SJSA1 (cell line): ENCODE data around the gene MRM2. TPM values are rescaled to one million over a fixed set of nuclear protein-coding genes. Genes with fewer than 3 reads are reported as not detected.

Source experiments
- DNase-seq, 2 experiments: peaks; one replicate each; pipeline ENCODE4 v3.0.0-alpha.2; 2015 to 2020; ENCODE audit warnings: low spot score in 2 of 2, low read depth in 1 of 2
- H3K27ac ChIP-seq: fragments of 250-450 bp; sonication (Bioruptor Pico); 2 replicates; pipeline ENCODE4 v1.5.1; 2020; ENCODE audit warnings: mild to moderate bottlenecking, moderate library complexity
- H3K27me3 ChIP-seq: fragments of 250-450 bp; sonication (Bioruptor Pico); replicated peaks from 2 replicates; pipeline ENCODE4 v1.5.1; 2020; ENCODE audit warnings: mild to moderate bottlenecking, moderate library complexity
- H3K36me3 ChIP-seq: fragments of 250-450 bp; sonication (Bioruptor Pico); 2 replicates; pipeline ENCODE4 v1.5.1; 2020; ENCODE audit warnings: mild to moderate bottlenecking
- H3K4me1 ChIP-seq: fragments of 250-450 bp; sonication (Bioruptor Pico); replicated peaks from 2 replicates; pipeline ENCODE4 v1.6.1; 2021; ENCODE audit warnings: mild to moderate bottlenecking
- H3K4me3 ChIP-seq: fragments of 250-450 bp; sonication (Bioruptor Pico); 2 replicates; pipeline ENCODE4 v1.5.1; 2020; ENCODE audit warnings: mild to moderate bottlenecking
- H3K9me3 ChIP-seq: fragments of 250-450 bp; sonication (Bioruptor Pico); replicated peaks from 2 replicates; pipeline ENCODE4 v1.5.1; 2020; ENCODE audit warnings: mild to moderate bottlenecking
- total RNA-seq: library from RNA; depleted of rRNA; stranded (reverse); fragments of >200 nt; shearing (Covaris generic); gene quantifications from 2 replicates; pipeline ENCODE4 v1.2.3, GENCODE V29; 2014

MRM2 gene
- total RNA-seq, 1 experiment from 2014 or later, result 31.6 TPM

DNA sequence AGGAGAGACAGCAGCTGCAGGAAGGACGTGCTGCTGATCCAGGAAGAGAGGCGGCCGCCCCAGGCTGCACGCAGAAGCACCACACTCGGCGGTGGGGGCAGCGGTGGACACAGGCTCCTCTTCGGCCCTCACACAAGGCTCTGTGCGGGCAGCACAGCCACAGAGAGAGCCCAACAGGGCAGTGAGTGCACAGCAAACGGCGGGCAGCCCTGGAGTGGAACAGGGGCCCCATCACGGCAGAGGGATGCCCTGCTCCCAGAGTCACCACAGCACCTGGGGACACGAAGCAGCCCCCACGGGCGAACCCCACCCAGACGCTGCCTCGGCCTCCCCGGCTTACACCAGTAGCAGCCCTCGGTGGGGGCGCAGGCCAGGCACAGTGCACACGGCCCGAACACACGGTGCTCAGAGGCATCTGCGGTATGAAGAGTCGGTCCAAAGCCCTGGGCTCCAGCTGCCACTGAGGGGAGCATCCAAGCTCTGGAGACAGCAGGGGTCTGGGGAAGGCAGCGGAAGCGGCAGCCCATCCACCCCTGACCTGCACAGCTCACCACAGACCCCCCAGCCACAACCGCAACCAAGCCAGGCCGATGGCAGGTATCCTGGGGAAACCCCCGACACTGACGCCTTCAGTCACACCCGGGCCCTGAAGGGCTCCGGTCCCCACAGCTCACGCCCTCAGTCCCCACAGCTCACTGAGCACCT is 16.8 kb upstream of the MRM2 start:
- H3K9me3 ChIP-seq, result no peaks in the 10 kb centered on the region
- H3K4me1 ChIP-seq, result no peaks in the 10 kb centered on the region
- no peak overlapping the region for H3K4me3 ChIP-seq
- no peaks in the 10 kb centered on the region for H3K27me3 ChIP-seq
- DNase-seq, result no peak
- peaks cover 51% of the 10 kb centered on the region for H3K36me3 ChIP-seq
- no peak overlapping the region for H3K27ac ChIP-seq

DNA sequence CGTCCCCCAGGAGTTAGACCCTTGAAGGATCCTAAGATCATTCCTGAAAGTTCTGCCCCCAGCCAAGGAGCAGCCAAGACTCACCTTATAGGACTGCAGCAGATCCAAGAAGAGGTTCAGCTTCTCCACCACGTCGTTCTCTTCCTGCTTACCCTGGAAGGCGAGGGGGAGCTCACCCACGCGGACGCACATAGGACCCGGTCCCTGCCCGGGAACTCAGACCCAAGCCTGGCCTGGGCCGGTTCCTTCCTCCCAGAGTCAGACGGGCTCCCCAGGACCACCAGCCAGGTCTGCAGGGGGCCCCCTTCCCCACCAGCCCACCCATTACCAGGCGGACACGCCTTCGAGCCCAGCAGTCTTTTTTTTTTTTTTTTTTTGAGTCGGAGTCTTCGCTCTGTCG is 15.6 kb upstream of the MRM2 start:
- no peak for DNase-seq
- no peaks in the 10 kb centered on the region for H3K27me3 ChIP-seq
- no peak overlapping the region for H3K27ac ChIP-seq

DNA sequence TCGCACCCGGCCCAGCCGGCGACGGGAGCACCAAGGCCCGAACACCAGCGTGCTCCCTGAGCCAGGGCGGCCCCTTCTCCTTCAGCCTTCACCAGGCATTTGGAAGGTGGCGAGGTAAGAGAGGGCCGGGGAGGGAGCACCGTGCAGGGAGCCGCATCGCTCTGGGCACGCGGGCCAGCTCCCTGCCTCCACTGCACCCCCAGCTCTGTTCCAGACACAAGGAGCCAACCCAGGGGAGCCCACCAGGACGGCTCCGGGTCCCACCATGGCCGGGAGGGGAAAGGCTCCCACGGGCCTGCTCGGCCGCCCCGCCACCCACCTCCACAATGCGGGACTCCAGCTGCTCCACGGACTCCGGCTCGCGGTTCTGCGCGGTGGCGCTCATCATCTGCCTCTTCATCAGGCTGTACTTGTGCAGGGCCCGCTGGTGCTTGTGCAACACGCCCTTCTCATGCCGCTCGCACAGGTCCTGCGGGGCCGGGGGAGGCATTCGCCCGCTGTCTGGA is 15.1 kb upstream of the MRM2 start:
- no peaks in the 10 kb centered on the region for H3K27me3 ChIP-seq
- no peak for DNase-seq

More for the DNA sequence above, 15.6 kb upstream of the MRM2 start:
- no peaks in the 10 kb centered on the region for H3K4me1 ChIP-seq
- H3K36me3 ChIP-seq, result peaks cover 48% of the 10 kb centered on the region
- no peak overlapping the region for H3K4me3 ChIP-seq
- H3K9me3 ChIP-seq, result no peaks in the 10 kb centered on the region

DNA sequence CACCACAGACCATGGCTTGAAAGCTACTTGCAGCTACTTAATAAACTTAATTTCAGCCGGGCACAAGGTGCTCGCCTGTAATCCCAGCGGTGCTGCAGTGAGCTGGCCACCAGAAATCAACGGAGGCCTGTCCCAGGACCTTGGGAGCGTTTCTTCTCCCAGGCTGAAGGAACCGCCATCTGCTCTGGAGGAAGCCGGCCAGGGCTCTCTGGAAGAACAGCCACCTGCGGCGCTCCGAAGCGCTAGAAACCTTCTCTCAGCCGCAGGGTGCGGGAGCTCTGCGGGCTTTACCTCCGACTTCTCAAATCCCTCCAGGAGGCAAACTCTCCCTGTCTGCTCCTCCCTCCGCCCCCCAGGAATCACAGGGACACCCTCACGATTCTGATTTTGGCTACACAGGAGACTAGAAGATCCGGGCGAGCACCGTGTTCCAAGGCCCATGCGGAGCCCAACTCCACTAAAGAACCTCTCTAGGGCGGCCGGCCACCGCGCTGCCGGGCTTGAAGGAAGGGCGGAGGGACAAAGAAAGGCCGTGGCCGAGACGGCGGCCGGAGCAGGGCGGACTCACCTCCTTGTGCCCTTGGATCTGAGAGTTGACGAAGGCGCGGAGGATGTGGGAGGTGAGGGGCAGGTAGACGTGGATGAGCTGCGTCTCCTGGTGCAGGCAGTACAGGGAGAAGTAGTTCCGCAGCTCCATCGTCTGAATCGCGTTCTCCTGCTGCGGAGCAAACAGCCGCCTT is 14.5 kb upstream of the MRM2 start:
- peaks cover 45% of the 10 kb centered on the region for H3K36me3 ChIP-seq
- H3K27me3 ChIP-seq, result no peaks in the 10 kb centered on the region
- H3K4me1 ChIP-seq, result no peaks in the 10 kb centered on the region
- H3K9me3 ChIP-seq, result no peaks in the 10 kb centered on the region
- no peak for DNase-seq
- H3K27ac ChIP-seq, result no peak overlapping the region
- no peak overlapping the region for H3K4me3 ChIP-seq

More for the DNA sequence above, 15.1 kb upstream of the MRM2 start:
- no peak overlapping the region for H3K27ac ChIP-seq
- H3K9me3 ChIP-seq, result no peaks in the 10 kb centered on the region
- H3K4me3 ChIP-seq, result no peak overlapping the region
- H3K4me1 ChIP-seq, result no peaks in the 10 kb centered on the region
- peaks cover 45% of the 10 kb centered on the region for H3K36me3 ChIP-seq

DNA sequence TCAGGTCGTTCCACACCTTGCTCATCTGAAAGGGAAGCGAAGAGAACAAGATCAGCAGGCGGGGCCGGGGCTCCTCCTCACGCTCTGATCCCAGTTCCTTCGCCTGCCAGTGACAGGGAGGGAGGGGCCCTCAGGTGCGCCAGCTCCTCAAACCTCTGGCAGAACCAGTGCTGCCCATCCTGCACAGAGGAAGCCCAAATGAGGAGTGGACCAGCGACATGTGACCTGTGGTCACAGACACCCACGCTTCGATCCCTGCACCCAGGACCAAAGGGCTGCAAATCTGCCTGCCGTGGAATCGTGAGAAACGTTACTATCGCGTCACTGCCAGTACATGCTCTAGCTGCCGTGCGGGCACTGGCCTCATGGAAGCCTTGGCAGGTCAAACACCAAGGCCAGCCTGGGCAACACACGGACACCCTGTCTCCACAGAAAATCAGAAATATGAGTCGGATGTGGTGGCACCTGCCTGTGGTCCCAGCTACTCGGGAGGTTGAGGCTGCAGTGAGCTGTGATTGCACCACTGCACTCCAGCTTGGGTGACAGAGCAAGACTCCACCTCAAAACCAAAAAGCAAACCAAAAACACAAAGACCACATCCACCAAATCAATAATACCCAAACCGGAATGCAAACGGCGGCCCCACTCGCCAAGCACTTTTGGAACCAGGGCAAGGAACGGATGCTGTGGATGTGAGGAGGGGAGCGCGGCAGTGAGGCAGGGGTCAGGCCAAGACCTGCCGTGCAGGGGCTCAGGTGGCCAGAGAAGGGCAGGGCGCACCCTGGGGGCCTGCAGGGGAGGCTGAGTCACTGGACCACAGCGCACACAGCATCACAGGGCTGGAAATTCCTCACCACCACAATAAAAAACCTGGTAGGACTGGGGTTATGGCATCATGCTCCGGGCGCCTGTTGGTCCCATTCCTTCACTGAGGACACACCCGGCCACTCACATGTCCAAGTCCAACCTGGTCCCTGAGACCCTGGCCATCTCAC is 13.4 kb upstream of the MRM2 start:
- DNase-seq, result no peak
- H3K9me3 ChIP-seq, result no peaks in the 10 kb centered on the region
- H3K36me3 ChIP-seq, result peaks cover 47% of the 10 kb centered on the region
- no peak overlapping the region for H3K27ac ChIP-seq
- no peaks in the 10 kb centered on the region for H3K27me3 ChIP-seq
- no peak overlapping the region for H3K4me3 ChIP-seq
- no peaks in the 10 kb centered on the region for H3K4me1 ChIP-seq

DNA sequence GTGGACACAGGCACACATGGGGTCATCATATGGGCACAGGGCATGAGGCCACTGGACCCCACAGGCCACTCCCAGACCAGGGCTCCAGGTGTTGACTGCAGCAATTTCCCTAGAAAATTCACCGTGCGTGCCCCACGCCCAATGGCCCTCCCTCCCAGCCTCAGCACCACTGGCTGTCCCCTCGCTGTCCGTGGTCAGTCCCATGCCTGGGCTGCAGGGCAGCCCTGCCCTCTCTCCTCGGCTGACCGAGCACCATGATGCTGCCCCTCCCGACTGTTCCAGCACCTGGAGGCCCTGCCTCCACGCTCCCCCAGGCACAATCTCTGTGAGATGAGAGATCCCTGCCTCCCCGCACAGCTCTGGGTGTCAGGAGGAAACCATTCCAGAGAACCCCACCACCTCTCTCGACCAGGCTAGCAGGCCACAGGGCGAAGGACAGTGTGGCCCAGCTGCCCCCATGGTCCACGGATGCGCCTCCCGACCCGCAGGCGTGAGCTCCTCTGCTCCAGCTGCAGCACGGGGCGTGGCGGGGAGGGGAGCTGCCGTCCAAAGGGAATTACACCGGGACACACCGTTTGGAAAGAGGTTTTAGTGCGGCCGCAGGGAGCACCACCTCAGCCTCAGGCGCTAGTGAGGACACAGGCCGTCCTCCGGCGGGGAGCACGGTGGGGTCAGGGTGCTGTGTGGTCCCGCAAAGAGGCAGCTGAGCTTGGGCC is 12.6 kb upstream of the MRM2 start:
- H3K9me3 ChIP-seq, result 0 out of 2 replicates have a peak, but pooled peaks cover 3% of the 10 kb centered on the region
- H3K27ac ChIP-seq, result no peak overlapping the region
- no peak overlapping the region for H3K4me3 ChIP-seq
- H3K4me1 ChIP-seq, result peaks cover 7% of the 10 kb centered on the region
- no peaks in the 10 kb centered on the region for H3K27me3 ChIP-seq
- DNase-seq, result no peak
- peaks cover 54% of the 10 kb centered on the region for H3K36me3 ChIP-seq

DNA sequence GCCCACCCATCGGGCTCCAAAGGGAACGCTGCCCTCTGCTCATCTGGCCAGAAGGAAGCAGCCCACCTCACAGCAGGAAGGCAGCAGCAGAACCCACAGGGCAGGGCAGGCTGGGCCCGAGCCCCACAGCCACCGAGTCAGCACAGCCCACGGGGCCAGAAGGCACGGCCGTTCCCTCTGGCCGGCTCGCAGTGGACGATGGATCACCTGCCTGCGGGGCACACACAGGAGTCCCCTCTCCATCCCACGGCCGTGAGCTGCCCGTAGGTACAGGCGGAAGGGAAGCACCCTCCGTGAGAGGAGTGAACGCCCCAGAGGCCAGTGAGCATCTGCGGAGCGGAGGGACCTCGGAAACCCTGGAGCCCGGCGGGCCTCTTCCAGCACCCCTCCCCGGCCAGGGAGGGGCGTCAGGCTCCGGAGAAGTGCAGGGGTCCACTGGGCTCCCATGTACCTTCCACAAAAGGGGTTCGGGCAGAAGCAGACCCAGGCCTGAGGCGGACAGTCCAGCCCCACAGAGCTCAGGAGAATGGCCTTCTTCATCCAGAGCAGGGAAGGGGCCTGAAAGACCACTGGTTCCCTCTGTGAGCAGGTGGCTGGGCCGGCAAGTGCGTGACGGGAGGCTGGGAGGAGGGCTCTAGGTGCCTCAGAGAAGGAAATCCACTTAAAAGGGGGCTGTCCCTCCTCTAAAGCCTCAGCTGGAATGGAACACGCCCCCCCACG is 11.7 kb upstream of the MRM2 start:
- H3K27ac ChIP-seq, result no peak overlapping the region
- DNase-seq, result no peak
- no peaks in the 10 kb centered on the region for H3K27me3 ChIP-seq
- H3K9me3 ChIP-seq, result 0 out of 2 replicates have a peak, but pooled peaks cover 3% of the 10 kb centered on the region
- no peak overlapping the region for H3K4me3 ChIP-seq
- H3K4me1 ChIP-seq, result peaks cover 16% of the 10 kb centered on the region
- peaks cover 51% of the 10 kb centered on the region for H3K36me3 ChIP-seq

DNA sequence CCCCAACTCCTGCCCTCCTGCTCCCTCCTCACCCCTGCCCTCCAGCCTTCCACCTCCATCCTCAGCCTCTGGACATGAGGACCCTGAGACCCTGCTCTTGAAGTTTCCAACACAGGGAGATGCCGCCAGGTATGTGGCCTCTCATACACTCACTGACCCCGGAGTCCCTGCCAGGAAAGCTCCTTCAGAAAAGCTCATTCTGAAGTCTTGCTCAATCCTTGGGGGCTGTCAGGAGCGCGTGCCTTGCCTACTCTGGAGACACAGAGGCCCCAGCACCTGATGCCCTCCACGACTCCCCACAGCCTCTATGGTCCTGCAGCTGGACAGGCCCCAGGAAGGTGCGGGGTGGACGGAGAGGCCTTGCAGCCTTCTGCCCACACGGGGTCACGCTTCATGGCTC is 11.0 kb upstream of the MRM2 start:
- Histone ChIP-seq H3K9me3 (0 out of 2 replicates have a peak, but pooled peaks cover 3% of the 10 kb centered on the region), H3K27me3 (no peaks in the 10 kb centered on the region), H3K27ac (no peak overlapping the region), H3K4me3 (no peak overlapping the region), H3K4me1 (peaks cover 23% of the 10 kb centered on the region), H3K36me3 (peaks cover 51% of the 10 kb centered on the region)
- no peak for DNase-seq

DNA sequence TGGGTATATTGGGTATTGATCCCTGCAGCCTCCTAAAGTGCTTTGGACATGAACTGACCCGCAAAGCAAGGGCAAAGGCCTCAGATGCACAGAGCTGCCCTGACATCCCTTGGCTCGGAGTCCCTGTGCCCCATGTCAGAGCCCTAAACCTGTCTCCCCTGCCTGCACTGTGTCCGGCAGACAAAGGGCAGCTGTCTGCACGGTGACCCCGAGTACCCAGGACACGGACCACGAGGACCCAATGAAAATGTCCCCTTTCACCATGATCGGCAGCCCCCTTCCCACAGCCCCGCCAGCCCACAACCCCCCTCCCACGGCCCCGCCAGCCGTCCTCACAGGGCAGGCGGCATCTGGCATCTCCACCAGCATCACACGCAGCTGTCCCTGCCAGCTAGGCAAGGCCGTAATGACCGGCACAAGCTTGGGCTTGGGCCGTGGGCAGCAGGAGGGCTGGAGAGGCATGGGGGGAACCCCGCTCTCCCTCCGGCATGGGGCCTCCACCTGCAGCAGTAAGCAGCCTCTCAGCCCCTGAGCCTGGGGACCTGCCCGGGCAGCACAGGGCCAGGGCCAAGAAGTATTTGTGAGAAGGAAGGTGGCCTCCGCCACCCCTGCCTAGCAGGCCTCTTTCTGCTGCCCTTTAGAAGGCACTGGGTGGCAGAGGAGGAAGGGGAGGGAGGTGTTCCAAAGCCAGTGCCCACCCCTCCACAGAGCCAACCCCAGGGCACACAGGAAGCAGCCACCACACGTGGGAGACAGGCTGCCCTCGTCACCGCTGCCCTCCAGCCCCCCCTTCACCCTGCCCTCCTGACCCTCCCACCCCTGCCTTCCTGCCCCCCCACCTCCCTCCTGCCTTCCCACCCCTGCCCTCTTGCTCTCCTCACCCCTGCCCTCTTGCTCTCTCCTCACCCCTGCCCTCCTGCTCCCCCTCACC is 10.1 kb upstream of the MRM2 start:
- Histone ChIP-seq H3K27me3 (no peaks in the 10 kb centered on the region), H3K4me3 (no peak overlapping the region), H3K4me1 (peaks cover 24% of the 10 kb centered on the region), H3K9me3 (0 out of 2 replicates have a peak, but pooled peaks cover 3% of the 10 kb centered on the region), H3K27ac (no peak overlapping the region), H3K36me3 (peaks cover 46% of the 10 kb centered on the region)
- no peak for DNase-seq

DNA sequence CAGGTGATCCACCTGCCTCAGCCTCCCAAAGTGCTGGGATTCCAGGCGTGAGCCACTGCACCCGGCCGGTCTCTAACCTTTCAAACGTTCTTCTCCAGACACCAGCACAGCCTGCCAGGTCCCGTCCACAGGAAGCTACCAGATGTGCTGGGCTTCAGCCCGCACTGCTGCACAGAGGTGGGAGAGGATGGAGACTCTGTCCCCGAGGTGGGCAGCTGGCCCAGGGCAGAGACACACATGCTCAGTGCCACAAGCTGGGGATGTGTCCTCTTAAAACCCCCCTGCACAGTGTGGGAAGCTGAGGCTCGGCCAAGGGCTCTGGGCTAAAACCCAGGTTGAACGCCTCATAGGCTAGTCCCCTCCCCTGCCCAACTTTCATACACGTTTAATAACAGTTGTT is 9.4 kb upstream of the MRM2 start:
- Histone ChIP-seq H3K9me3 (0 out of 2 replicates have a peak, but pooled peaks cover 3% of the 10 kb centered on the region), H3K27me3 (no peaks in the 10 kb centered on the region), H3K4me1 (peaks cover 24% of the 10 kb centered on the region), H3K4me3 (no peak overlapping the region), H3K27ac (no peak overlapping the region), H3K36me3 (peaks cover 38% of the 10 kb centered on the region)
- no peak for DNase-seq

DNA sequence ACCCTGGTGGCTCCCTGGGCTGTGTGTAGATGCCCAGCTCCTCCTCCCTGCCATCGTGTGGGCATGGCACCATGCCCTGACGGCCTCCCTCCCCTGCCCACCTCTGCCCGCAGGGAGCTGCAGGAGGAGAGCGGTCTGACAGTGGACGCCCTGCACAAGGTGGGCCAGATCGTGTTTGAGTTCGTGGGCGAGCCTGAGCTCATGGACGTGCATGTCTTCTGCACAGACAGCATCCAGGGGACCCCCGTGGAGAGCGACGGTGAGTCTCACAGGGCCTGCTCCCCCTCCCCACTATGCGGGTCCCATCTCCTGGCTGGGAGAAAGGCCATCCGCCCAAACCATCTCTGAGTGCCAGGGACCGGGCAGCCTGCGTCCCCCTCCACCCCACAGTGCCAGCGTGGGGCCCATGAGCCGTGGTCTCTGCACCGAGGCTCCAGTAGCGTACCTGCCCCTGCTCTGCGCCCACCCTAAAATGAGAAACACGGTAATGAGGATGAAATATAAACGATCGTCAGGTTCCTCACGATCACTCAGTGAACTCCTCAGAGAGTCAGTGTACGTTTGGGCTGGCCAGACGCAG is 7.8 kb upstream of the MRM2 start:
- DNase-seq, result no peak
- peaks cover 24% of the 10 kb centered on the region for H3K4me1 ChIP-seq
- H3K36me3 ChIP-seq, result peaks cover 29% of the 10 kb centered on the region
- no peaks in the 10 kb centered on the region for H3K27me3 ChIP-seq
- no peak overlapping the region for H3K4me3 ChIP-seq
- H3K9me3 ChIP-seq, result 0 out of 2 replicates have a peak, but pooled peaks cover 3% of the 10 kb centered on the region
- peak overlapping the region; percentile 59 for H3K27ac ChIP-seq
